ENCODE data around the gene TCIRG1. TPM values are rescaled to one million over a fixed set of nuclear protein-coding genes. Genes with fewer than 3 reads are reported as not detected.

Gene TCIRG1
- total RNA-seq, 1 donor from 2014 or later = 23.4 TPM

- Histone ChIP-seq H3K4me1 (peaks cover 9% of the 10 kb centered on the region), H3K9me3 (replicated peaks) (peaks cover 11% of the 10 kb centered on the region), H3K27me3 (ENCODE audit: low read depth) (no peaks in the 10 kb centered on the region), H3K27ac (replicated peaks) (no peak overlapping the region), H3K36me3 (peaks cover 5% of the 10 kb centered on the region), H3K4me3 (no peak overlapping the region)
- no peak for DNase-seq
- TF ChIP-seq CTCF (IDR thresholded peaks at IDR 0.05; ENCODE audit: borderline replicate concordance) = peak; percentile 42
- intact Hi-C loops (cut with micrococcal nuclease) = no loop called here
Observed at GRCh38 chr11:68021167-68021787, 17.5 kb upstream of the TCIRG1 start.

GRCh38 chr11:68022531-68022930 is 16.3 kb upstream of the TCIRG1 start:
- no peak overlapping the region for H3K4me3 ChIP-seq
- no peaks in the 10 kb centered on the region for H3K27me3 ChIP-seq (ENCODE audit: low read depth)
- H3K4me1 ChIP-seq = no peaks in the 10 kb centered on the region
- TF ChIP-seq CTCF (IDR thresholded peaks at IDR 0.05; ENCODE audit: borderline replicate concordance) = no peak
- no peak for DNase-seq
- no peak overlapping the region for H3K27ac ChIP-seq (replicated peaks)
- peaks cover 5% of the 10 kb centered on the region for H3K36me3 ChIP-seq
- peaks cover 11% of the 10 kb centered on the region for H3K9me3 ChIP-seq (replicated peaks)
- intact Hi-C loops (cut with micrococcal nuclease) = no loop called here

GRCh38 chr11:68024508-68024907 is 14.3 kb upstream of the TCIRG1 start:
- H3K4me1 ChIP-seq = peaks cover 3% of the 10 kb centered on the region
- H3K36me3 ChIP-seq = peaks cover 5% of the 10 kb centered on the region
- H3K9me3 ChIP-seq (replicated peaks) = peaks cover 11% of the 10 kb centered on the region
- no peak for DNase-seq
- intact Hi-C loops (cut with micrococcal nuclease) = no loop called here
- TF ChIP-seq CTCF (IDR thresholded peaks at IDR 0.05; ENCODE audit: borderline replicate concordance) = no peak
- no peak overlapping the region for H3K27ac ChIP-seq (replicated peaks)
- H3K4me3 ChIP-seq = no peak overlapping the region
- H3K27me3 ChIP-seq (ENCODE audit: low read depth) = no peaks in the 10 kb centered on the region

- Histone ChIP-seq H3K9me3 (replicated peaks) (peaks cover 11% of the 10 kb centered on the region), H3K36me3 (peaks cover 5% of the 10 kb centered on the region), H3K27ac (replicated peaks) (no peak overlapping the region), H3K4me3 (no peak overlapping the region), H3K4me1 (peaks cover 8% of the 10 kb centered on the region), H3K27me3 (ENCODE audit: low read depth) (no peaks in the 10 kb centered on the region)
- DNase-seq = no peak
- intact Hi-C loops (cut with micrococcal nuclease) = no loop called here
- TF ChIP-seq CTCF (IDR thresholded peaks at IDR 0.05; ENCODE audit: borderline replicate concordance) = no peak
Observed at GRCh38 chr11:68025047-68025446, 13.8 kb upstream of the TCIRG1 start.

- peaks cover 11% of the 10 kb centered on the region for H3K9me3 ChIP-seq (replicated peaks)
- no peak for TF ChIP-seq CTCF (IDR thresholded peaks at IDR 0.05; ENCODE audit: borderline replicate concordance)
- no peaks in the 10 kb centered on the region for H3K27me3 ChIP-seq (ENCODE audit: low read depth)
- intact Hi-C loops (cut with micrococcal nuclease) = no loop called here
- H3K36me3 ChIP-seq = peaks cover 5% of the 10 kb centered on the region
- H3K27ac ChIP-seq (replicated peaks) = no peak overlapping the region
- DNase-seq = no peak
- peaks cover 21% of the 10 kb centered on the region for H3K4me1 ChIP-seq
- no peak overlapping the region for H3K4me3 ChIP-seq
Observed at GRCh38 chr11:68026391-68027105, 12.3 kb upstream of the TCIRG1 start.

Data from left ventricle myocardium inferior (tissue), 1 donor.